Measurements from ENCODE around the gene PKNOX2.
"Not testable (repeated sequence)": the region's sequence is repeated elsewhere in the genome, so short reads cannot be mapped to it uniquely, and the experiment has no call there.

PKNOX2 gene

DNA sequence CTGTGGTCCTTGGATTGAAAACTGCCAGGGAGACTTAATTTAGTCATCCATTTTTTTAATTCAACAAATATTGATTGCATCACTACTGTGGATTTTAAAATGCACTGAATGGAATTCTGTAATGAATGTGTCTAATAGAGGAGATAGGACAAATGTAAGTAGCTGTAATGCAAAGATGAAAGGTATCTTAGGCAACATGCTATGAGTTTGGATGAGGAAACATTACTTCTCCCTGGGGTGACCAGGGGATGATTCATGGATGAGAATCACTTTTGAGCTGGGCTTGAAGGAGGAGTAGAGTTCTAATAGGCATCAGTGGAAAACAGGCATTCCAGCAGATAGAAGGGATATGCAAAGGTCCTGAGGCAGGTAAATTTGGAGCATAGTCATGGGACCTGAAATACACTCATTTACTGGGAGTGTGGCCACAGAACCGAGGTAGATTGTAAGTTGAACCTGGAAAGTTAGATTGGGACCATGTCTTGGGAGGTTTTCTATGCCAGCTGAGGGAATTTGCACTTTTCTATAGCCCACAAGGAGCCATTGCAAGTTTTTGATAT lies 43.4 kb downstream of the PKNOX2 start:
- no peak for DNase-seq (ENCODE audit: low spot score)

DNA sequence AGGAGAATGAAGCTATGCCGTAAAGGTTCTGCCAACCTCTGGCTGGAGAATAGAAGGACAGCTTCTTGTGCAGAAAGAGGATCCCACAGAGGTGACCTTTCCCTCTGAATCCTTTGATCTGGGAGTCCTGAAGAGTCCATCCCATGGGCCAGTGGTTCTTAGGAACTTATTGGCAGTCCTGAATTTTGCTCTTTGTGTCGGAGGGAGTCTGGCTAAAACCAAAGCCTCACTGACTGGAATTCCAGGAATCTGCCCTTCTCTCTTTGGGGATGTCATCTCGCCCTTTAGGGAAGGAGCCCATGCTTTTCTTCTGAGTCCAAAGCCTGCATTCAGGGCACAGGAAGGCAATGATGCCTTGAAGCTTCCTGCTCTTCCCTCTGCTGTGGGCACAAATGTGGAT lies 45.5 kb downstream of the PKNOX2 start:
- no peak for DNase-seq (ENCODE audit: low spot score)

DNA sequence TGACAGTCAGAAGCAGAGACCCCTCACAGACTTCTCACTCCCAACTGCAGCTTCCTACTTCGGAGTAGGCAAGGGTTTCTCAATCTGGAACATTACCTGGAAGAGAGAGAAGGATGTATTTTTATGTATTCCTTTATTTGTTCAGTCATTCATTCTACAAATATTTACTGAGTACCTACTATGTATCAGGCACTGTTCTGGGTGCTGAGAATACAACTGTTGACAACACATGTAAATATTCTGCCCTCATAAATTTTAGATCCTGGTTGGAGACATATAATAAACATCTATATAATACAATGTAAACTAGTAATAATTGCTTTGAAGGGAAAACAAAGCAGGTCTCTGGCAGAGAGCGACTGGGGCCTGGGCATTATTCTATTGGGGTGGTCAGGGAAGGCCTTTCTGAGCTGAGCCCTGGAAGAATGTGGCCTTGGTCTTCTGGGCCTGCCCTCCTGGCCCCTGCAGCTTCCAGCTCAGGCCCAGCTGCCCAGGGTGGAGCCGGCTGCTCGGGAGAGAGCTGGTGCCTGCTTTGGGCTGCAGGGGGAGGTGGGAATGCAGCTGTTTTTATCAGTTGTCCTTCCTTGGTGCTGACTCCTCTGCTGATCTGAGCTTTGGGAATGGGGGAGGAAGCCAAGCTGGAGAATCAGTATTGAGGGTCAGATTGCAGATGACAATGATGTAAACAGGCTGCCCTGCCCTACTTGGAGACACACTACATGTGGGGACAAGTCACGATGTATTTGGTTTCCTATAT lies 46.8 kb downstream of the PKNOX2 start:
- no peak for DNase-seq (ENCODE audit: low spot score)

DNA sequence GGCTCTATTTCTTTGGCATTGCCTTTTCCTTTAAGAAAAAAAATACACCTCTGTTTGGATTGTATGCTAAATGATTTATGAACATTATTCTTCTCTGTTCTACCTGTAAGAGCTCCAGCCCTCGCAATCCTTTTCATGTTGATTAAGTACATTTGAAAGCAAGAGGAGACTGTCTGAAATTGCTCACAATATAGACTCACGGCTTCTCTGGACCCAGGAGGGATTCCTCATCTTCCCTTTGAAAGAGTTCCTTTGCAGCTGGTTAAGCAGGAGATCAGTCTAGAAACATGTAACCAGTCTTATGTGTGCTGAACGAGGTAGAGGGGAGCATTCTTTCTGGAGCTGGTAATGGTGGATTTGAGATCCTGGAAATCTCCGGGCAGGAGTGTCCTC lies 47.4 kb downstream of the PKNOX2 start:
- no peak for DNase-seq (ENCODE audit: low spot score)

DNA sequence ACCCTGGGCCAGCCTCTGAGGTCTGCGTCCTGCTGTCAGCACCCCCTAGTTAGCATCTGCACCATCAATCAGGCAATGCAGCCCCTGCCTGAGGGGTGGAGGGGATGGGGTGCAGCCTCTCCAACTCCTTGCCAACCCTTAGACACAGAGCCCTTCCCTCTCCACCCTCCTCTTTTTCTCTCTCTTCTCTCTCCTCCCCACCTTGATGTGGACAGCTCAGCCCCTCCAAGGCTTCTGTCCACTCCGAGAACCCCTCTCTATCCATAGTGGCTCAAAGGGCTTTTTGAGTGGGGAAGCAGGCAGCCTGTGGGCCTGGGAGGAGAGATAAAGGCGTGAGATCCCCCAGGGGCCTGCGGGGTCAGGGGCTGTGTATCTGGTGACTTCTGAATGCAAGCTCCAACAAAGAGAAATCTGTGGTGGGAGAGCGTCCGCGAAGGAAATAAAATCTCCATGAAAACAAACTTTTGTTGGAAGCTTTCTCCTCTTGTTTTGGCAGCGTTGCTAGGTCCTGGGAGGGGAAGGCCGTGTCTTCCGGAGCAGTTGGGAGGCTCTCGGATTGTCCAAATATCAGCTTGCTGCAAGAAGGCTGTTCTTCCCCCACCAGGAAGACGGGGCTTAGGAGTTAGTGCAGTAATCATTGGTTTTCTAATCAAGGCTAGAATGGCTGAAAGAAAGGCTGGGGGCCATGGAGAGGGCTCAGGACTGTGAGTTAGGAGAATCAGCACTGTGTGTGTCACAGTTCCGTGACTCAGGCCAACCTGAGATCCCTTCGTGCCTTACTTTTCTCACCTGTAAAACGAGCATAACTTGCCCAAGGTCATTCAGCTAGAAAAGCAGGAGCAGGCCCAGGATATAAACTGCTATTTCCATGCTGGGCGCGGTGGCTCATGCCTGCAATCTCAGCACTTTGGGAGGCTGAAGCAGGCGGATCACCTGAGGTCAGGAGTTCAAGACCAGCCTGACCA lies 50.3 kb downstream of the PKNOX2 start:
- no peak for DNase-seq (ENCODE audit: low spot score)

DNA sequence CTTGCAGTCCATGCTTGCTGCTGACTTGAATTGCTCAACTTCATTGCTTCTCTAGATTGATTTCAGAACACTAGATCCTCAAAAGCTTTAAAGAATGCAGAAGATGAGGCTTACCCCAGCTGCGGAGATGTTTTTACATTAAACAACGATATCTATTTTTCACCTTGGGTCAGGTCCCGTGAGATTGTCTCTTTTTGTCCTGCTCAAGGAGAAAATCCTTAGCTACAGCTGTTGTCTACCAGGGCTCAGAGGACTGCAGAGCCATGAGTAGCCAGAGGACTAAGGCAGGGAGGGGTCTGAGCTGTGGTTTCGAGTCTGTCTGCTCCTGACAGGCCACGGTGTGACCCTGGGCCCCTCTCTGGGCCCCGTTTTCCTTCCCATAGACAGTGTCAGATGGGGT lies 51.4 kb downstream of the PKNOX2 start:
- no peak for DNase-seq (ENCODE audit: low spot score)

DNA sequence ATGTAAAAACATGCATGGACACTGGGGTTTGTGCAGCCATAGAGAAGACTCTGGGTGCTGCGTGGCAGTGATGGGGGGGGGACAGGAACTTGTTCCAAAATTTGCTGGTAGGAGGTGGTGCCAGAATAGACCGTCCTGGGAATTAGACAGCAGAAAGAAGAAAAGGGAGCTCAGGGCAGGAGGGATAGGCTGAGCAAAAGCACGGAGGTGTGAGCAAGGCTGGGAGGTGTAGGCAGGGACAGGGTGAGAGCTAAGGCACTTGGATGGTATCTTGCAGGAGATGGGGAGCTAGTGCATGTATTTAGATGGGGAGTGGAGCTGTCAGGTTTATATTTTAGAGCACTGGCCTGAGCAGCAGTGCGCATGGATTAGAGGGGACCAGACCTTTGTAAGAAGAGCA lies 53.8 kb downstream of the PKNOX2 start:
- no peak for DNase-seq (ENCODE audit: low spot score)

DNA sequence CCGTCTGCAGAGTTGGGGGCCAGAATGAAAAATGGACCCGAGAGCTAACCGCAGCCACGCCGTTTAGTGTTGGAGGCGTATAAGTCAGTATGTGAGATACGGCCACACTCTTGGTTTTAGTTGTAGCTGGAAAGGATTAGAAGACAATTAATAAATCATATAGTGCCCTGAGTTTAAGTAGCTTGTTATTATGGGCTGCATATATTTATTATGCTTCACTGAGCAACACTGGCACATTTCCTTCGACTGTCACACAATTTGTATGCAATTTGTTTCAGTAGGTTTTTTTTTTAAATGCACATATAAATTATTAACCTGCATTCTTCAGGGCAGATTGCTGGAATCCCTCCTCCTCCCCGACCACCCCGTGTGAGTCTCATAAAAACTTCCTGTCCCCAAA lies 56.9 kb downstream of the PKNOX2 start:
- DNase-seq (ENCODE audit: low spot score) = no peak

DNA sequence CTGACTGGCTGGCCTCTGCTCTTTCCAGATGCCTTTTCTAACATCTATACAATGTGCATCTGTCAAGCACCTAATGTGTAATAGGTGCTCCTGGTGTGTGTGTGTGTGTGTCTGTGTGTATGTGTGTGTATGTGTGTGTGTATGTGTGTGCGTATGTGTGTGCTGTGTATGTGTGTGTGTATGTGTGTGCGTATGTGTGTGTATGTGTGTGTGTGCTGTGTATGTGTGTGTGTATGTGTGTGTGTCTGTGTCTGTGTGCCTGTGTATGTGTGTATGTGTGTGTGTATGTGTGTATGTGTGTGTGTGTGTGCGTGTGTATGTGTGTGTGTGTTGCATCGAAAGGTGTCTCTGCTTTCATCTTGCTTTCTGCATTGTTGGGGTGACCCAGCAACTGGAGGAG lies 57.9 kb downstream of the PKNOX2 start:
- no peak for DNase-seq (ENCODE audit: low spot score)

DNA sequence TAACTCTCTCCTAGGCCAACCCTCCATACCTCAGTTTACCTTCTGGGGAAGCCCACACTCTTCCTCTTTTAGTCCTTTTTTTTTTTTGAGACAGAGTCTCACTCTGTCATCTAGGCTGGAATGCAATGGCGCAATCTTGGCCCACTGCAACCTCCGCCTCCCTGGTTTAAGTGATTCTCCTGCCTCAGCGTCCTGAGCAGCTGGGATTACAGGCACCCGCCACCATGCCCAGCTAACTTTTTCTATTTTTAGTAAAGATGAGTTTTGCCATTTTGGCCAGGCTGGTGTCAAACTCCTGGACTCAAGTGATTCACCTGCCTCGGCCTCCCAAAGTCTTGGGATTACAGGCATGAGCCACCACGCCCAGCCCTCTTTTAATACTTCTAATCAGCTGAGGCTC lies 58.6 kb downstream of the PKNOX2 start:
- not testable (repeated sequence) for DNase-seq (ENCODE audit: low spot score)

DNA sequence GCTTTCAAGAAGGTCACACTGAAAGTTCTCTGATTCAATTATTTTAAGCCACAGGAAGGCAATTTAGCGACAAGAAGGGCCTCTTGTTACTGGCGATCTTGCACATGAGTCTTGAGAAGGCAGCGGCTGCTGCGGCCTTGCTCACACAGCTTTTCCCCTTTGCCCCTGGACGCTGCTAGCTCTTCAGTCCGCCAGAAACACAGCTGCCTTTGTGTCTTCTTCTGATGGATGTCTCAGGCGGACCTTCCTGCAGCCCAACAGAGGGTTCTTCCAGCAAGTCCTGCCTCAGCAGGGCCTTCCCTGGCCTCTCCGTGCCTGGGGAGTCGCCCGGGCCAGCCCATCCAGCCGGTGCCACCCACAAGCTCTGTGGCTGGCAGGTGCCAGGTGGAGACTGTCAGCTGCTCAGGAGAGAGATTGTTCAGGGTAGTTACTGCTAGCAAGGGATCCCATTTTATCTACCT lies 59.4 kb downstream of the PKNOX2 start:
- no peak for DNase-seq (ENCODE audit: low spot score)

DNA sequence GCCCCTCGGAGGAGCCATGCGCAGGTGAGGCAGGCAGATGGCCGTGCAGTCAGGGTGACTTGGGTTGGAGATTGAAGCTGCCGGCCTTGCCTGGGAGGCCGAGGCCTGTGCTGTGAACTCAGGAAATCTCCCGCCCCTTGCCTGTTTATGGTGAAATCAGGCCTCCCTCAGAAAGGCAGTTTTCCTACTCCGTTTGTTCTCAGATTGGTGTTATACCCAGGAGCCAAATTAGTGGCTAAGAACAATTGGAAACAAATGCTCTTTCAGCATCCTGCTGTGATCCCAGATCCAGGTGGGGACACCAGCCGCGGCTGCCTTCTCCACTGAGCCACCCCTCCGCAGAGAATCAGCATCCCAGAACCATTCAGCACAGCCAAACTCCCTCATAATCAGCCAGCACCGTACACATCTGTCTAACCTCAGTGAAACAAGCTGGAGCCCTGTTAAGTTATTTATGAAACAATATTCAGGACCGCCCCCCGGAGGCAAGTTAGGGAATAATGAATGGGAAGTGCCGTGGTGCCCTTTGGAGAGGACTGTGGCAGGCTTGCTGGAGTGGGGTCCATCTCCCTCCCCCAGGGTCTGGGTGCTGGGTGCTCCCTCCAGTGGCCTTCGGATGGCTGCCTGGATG lies 60.0 kb downstream of the PKNOX2 start:
- DNase-seq (ENCODE audit: low spot score) = no peak

DNA sequence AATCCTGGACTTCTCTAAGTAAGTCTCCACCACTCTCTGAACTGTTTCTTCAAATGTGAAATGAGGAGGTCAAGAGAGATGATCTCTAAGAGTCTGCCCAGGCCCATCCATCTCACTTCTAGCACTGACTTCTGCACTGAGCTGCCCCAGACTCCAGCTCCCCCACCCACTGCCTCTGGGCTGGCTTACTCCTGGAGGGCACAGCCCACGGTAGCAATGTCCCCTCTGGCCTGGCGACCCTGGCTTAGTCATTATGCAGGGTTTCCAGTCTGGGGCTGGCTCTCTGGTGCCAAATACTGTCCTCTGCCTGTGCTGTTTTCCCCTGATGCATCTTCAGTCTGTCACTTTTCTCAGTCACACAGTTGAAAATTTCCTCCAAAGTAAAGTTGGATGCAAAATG lies 60.9 kb downstream of the PKNOX2 start:
- DNase-seq (ENCODE audit: low spot score) = no peak

DNA sequence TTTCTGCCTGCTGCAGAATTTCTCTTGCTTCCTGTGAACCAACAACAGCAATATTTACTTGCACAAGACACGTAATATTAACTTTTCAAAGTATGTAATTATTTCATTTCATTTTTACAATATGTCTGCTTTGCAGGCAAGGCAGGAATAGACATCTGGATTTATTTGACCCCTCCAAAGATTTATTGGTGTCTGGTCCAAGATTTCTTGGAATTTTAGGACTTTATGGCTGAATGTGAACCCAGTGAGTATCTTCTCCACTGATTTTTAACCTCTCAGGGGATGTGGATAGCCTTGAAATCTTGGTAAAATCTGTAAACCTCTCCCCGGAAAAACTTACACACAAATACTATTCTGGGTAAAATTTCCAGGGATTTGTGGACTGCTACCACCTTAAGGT lies 61.5 kb downstream of the PKNOX2 start:
- no peak for DNase-seq (ENCODE audit: low spot score)

DNA sequence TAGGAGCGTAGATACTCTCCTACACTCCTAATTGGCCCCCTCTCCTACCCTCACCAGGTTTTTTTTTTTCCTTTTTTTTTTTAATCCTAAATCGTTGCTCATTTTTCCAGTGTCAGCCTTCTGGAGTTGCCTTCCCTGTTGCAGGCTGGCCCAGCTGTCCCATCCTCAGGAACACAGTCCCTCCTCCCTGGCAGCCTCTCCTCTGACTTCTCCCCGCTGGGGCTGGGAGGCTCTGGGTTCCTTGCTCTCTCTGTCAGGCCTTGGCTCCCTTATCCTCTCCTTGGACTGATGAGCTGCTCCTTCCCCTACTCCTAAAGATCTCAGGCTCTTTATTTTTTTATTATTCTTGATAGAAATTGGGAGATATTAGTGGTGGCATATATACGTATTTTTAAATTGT lies 62.2 kb downstream of the PKNOX2 start:
- no peak for DNase-seq (ENCODE audit: low spot score)

DNA sequence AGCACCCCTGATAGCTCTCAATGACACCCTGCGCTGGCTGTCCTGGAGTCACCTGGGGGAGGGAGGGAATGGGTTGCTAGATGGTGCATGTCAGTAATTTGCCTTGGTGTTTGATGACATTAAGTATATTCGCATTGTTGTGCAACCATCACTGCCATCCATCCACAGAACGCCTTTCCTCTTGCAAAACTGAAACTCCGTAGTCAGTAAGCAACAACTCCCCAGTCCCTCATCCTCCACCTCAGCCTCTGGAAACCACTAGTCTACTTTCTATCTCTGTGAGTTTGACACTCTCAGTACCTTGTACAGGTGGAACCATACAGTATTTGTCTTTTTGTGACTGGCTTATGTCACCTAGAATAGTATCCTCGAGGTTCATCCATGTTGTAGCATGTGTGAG lies 62.6 kb downstream of the PKNOX2 start:
- DNase-seq (ENCODE audit: low spot score) = no peak

DNA sequence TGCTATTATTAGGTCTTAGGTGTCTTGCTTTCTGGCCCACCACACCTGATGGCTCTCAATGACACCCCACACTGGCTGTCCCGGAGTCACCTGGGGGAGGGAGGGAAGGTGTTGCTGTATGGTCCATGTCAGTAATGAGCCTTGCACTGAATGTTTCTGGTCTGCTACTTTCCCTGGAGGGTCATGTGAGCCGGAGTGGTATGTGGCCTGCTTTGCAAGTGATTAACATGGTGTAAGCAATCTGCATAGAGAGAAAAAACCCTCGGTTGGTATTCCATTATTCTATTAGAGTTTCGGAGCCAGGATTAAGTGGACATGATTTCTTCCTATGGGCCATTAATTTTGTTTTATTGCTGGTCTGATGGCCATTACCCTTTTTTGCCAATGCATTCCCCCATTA lies 63.9 kb downstream of the PKNOX2 start:
- DNase-seq (ENCODE audit: low spot score) = no peak

DNA sequence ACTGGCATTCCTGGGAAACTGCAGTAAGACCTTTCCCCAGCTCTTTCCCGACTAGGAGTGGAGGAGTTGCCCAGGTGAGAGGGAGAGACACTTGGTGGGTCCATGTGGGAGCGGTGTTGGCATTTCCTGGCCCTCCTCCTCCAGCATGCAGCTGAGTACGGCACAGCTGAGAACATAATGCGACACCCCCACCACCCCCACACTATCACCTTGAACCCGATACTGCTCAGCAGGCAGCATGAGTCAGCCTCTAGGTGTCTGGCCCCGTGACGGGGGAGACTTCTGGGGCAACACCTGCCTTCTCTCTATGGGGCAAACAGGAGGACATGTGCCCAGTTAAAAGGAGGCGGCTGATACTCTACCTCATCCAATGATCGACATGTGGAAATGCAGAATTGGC lies 64.4 kb downstream of the PKNOX2 start:
- no peak for DNase-seq (ENCODE audit: low spot score)

DNA sequence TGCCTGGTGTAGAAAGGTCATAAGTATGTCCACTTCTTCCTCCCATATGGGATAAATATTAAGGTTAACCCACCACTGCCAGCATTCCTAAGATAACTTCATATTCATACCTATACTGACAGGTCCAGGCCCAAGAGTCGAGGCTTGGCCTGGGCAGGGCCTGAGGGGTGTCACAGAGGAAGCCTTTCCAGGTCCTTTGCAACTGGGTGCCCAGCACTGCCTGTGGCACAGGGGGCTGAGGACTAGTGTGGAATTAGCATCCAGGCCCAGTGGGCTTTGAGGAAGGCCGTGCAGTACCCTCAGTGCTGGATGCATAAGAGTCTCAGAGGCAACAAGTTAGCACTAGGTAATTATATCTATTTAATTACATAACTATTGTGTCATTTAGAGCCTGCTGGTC lies 65.4 kb downstream of the PKNOX2 start:
- no peak for DNase-seq (ENCODE audit: low spot score)

DNA sequence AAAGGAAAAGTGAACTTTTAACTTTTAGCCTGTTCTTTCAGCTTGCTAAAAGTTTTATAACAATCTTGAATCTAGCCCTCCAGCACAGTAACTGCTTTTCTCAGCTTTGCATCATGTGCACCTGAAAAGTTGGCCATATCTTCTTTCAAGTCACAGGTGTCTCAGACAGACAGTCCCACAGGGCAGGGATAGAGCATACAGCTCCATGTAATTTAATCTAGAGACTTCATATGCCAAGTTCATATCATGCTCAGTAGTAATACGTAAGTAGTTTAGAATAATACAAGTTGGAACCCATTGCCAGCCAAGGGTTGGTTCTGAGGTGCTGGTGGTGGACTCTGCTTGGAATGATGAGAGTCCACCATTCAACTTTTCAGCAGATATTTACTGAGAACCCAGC lies 68.6 kb downstream of the PKNOX2 start:
- no peak for DNase-seq (ENCODE audit: low spot score)

DNA sequence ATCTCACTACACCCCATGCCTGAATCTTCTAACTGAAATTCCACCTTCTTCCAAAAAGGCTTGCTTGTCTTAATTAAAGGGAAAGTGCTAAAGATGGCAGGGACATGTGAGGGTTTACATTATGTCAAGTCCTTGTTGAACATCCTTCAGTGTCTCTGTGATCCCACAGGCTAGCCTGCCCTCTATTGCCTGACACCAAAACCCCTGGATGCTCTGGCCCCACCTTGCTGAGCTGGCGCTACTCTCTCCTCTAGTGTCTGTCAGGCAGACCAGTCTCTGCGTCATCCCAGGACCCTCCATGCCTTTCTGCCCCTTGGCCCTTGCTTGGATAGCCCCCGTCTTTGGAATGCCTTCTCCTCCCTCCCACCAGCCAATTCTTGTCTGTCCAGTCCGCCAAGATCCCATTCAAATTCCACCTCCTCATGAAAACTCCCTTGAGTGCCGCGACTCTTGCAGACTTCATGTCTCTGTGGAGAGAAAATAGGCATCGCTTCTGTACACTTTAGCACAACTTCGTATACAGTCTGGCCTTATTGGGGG lies 69.3 kb downstream of the PKNOX2 start:
- no peak for DNase-seq (ENCODE audit: low spot score)

DNA sequence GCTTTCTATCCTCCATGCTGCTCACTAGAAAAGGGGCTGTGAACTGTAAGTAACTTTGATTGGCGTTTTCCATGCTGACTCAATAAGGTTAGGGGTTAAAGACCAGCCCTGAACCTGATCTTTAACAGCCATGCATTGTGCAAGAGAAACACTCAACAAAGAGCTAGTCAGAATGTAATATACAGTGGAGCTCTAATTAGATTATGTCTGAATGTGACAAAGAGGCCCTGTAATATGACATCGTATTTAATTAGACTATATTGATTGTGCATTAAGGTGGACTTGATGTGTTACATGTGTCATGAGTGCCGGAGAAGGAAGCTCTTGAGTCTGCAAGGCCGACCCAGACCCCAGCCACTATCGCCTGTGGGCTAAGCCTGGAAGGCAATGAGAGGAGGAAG lies 70.5 kb downstream of the PKNOX2 start:
- no peak for DNase-seq (ENCODE audit: low spot score)

Data from AG20443 (cell line).